CD4-positive, alpha-beta T cell (primary cell): ENCODE data around the gene ANKRD9. TPM values are rescaled to one million over a fixed set of nuclear protein-coding genes. Genes with fewer than 3 reads are reported as not detected.

Experiments
- ATAC-seq: fragments of 200-7000 bp; cut with Tn5 transposase; one replicate; pipeline ENCODE4 v1.10.0; 2022; ENCODE audit warnings: mild to moderate bottlenecking; ENCODE audit not compliant: poor library complexity
- CTCF ChIA-PET: fragments of 350-600 bp; sonication (Branson Sonifier 250); formaldehyde crosslinking; loops from one replicate; lab custom pipeline; 2021; ENCODE audit warnings: antibody characterized with exemption, inconsistent platforms; lab: Charles Lee
- POLR2A ChIA-PET: fragments of 350-600 bp; sonication (Branson Sonifier 250); formaldehyde crosslinking; loops from one replicate; lab custom pipeline; 2021; ENCODE audit warnings: antibody characterized with exemption, inconsistent platforms; lab: Charles Lee
- DNase-seq, 14 experiments: peaks; one replicate each; pipeline ENCODE4 v3.0.0-alpha.2; 2013 to 2020; ENCODE audit warnings: mixed read lengths in 2 of 14
- H3K27ac ChIP-seq, 2 donors: one replicate each; pipeline versions ENCODE4 v1.5.1 to v1.7.0; 2013; ENCODE audit warnings: low read length in 2 of 2, low read depth in 1 of 2, mild to moderate bottlenecking in 1 of 2
- H3K27me3 ChIP-seq, 2 experiments: 1 replicate in 1 of 2; 2 replicates in 1 of 2; pipeline versions ENCODE4 v1.6.1 to v1.7.0; 2013; ENCODE audit warnings: low read length in 2 of 2, control low read depth in 1 of 2, mild to moderate bottlenecking in 1 of 2, moderate library complexity in 1 of 2; ENCODE audit not compliant: insufficient read depth in 2 of 2, control insufficient read depth in 1 of 2
- H3K36me3 ChIP-seq: one replicate; pipeline ENCODE4 v1.6.1; 2013; ENCODE audit warnings: low read length, control low read depth; ENCODE audit not compliant: insufficient read depth
- H3K4me1 ChIP-seq: one replicate; pipeline ENCODE4 v1.6.1; 2013; ENCODE audit warnings: low read length, control low read depth; ENCODE audit not compliant: insufficient read depth
- H3K4me3 ChIP-seq: one replicate; pipeline ENCODE4 v1.5.1; 2013; ENCODE audit warnings: mild to moderate bottlenecking, low read length, moderate library complexity
- H3K9me3 ChIP-seq, 2 experiments: 1 replicate in 1 of 2; 2 replicates in 1 of 2; pipeline versions ENCODE4 v1.6.1 to v1.7.0; 2013; ENCODE audit warnings: low read length in 2 of 2, mild to moderate bottlenecking in 2 of 2, control low read depth in 1 of 2, moderate library complexity in 1 of 2; ENCODE audit not compliant: control insufficient read depth in 1 of 2, insufficient read depth in 1 of 2
- H3K27ac Mint-ChIP-seq: one replicate; pipeline ENCODE4 v1.8.0; 2020; ENCODE audit warnings: mixed read lengths
- H3K27me3 Mint-ChIP-seq: one replicate; pipeline ENCODE4 v1.8.0; 2021; ENCODE audit warnings: mixed read lengths
- H3K36me3 Mint-ChIP-seq: one replicate; pipeline ENCODE4 v1.8.0; 2021; ENCODE audit warnings: low read depth, mixed read lengths
- H3K4me1 Mint-ChIP-seq: one replicate; pipeline ENCODE4 v1.8.0; 2021; ENCODE audit warnings: low read depth, mixed read lengths
- H3K4me3 Mint-ChIP-seq: one replicate; pipeline ENCODE4 v1.8.0; 2020; ENCODE audit warnings: mild to moderate bottlenecking, mixed read lengths
- H3K9me3 Mint-ChIP-seq: one replicate; pipeline ENCODE4 v1.8.0; 2020; ENCODE audit warnings: mixed read lengths
- intact Hi-C, 2 experiments: fragments of 100-400 bp; cut with DNase I in 1 of 2; cut with micrococcal nuclease in 1 of 2; formaldehyde crosslinking; loops; one replicate each; pipeline versions ENCODE4 v1.15.1 to v1.9.0; 2023 to 2025; cut with DNase I, micrococcal nuclease
- total RNA-seq, 174 experiments: library from RNA in 2 of 174; stranded (reverse) in 2 of 174; gene quantifications; one replicate each; pipeline ENCODE4 v1.2.3 and lab custom pipeline; 2021 to 2026
- TF ChIP-seq, protein P1 (sequence below): fragments of 200-600 bp; IDR thresholded peaks from one replicate; pipeline ENCODE4 v1.8.0; 2022; ENCODE audit warnings: antibody characterized with exemption, mild to moderate bottlenecking

The ANKRD9 gene
- total RNA-seq, 2 experiments from 2014 or later = 4.4 to 5.5 TPM

DNA sequence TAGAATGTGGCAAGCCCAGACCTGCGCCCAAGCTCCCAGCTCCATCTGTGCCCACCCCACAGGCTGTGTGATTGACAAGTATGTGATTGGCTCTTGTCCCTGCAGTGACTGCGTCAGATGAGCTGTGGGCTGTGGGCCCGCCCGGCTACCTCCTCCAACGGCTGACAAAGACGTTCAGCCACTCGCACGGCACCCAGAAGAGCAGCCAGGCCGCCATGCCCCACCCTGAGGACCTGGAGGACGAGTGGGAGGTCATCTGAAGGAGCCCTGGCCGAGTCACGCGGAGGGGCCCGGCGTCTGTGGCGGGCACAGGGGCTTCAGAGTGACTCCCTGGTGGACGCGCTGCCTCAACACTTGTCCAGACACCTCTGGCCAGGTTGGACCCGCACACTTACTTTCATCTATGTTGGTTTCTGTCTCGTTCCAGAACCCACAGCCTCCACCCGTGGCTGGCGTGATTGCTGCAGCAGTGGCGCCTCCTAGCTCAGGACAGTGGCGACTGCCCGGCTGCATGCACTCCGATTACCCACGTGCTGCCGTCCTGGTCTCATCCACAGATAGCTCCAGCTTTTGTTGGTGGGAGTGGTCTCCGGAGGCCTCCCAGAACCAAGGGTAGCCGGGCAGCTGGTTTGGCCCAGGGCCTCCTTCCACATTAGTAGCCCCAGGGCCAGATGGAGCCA is 11.4 kb downstream of the ANKRD9 start:
- ChIA-PET POLR2A (no interaction called here), CTCF (no interaction called here)
- Mint-ChIP-seq H3K9me3 (no peaks in the 10 kb centered on the region), H3K4me1 (no peaks in the 10 kb centered on the region), H3K27ac (no peak overlapping the region), H3K27me3 (no peaks in the 10 kb centered on the region), H3K4me3 (no peak overlapping the region), H3K36me3 (peaks cover 10% of the 10 kb centered on the region)
- Histone ChIP-seq H3K9me3 (no peaks in the 10 kb centered on the region), H3K27ac (no peak overlapping the region), H3K4me1 (peaks cover 13% of the 10 kb centered on the region), H3K4me3 (no peak overlapping the region), H3K36me3 (peaks cover 13% of the 10 kb centered on the region), H3K27me3 (no peaks in the 10 kb centered on the region)
- intact Hi-C loops = no loop called here
- ATAC-seq = no peak
- no peak for DNase-seq
- TF ChIP-seq, protein P1, sequence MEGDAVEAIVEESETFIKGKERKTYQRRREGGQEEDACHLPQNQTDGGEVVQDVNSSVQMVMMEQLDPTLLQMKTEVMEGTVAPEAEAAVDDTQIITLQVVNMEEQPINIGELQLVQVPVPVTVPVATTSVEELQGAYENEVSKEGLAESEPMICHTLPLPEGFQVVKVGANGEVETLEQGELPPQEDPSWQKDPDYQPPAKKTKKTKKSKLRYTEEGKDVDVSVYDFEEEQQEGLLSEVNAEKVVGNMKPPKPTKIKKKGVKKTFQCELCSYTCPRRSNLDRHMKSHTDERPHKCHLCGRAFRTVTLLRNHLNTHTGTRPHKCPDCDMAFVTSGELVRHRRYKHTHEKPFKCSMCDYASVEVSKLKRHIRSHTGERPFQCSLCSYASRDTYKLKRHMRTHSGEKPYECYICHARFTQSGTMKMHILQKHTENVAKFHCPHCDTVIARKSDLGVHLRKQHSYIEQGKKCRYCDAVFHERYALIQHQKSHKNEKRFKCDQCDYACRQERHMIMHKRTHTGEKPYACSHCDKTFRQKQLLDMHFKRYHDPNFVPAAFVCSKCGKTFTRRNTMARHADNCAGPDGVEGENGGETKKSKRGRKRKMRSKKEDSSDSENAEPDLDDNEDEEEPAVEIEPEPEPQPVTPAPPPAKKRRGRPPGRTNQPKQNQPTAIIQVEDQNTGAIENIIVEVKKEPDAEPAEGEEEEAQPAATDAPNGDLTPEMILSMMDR = no peak

DNA sequence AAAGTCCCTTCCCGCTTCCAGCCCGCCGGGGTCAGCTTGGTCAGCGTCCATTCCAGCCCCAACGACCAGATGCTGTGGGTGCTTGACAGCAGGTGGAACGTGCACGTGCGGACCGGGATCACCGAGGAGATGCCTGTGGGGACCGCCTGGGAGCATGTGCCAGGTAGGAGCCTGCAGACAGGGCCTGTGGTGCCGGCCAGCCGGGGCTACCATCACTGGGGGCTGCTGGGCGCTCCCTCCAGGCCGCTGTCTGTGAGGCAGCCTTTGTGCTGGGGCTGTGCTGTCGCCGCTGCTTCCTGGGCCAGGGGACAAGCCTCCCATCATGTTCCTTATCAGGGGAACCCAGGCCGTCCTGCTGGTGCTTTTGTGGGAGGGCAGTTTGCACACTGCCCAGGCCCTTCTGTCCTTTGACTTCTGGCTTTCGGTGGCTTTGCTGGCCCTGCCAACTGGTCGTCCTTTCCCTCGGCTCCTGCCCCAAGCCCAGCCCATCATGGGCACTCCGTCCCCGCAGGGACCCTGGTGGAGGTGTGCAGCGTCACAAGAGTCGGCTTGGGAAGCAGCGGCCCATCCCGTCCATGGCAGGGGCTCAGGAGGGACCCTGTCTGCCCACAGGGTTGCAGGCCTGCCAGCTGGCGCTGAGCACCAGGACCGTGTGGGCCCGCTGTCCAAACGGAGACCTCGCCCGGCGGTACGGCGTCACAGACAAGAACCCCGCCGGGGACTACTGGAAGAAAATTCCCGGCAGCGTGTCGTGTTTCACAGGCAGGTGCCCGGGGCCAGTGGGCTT is 12.4 kb downstream of the ANKRD9 start:
- no peaks in the 10 kb centered on the region for H3K9me3 Mint-ChIP-seq
- Histone ChIP-seq H3K9me3 (no peaks in the 10 kb centered on the region), H3K36me3 (peaks cover 13% of the 10 kb centered on the region), H3K27me3 (no peaks in the 10 kb centered on the region), H3K27ac (no peak overlapping the region), H3K4me3 (no peak overlapping the region), H3K4me1 (peaks cover 13% of the 10 kb centered on the region)
- ChIA-PET CTCF (no interaction called here), POLR2A (no interaction called here)
- H3K4me3 Mint-ChIP-seq = no peak overlapping the region
- H3K27ac Mint-ChIP-seq = no peak overlapping the region
- intact Hi-C loops = no loop called here
- TF ChIP-seq, protein P1 = no peak
- DNase-seq = peak in 1 of 14 experiments; percentile 9
- no peaks in the 10 kb centered on the region for H3K4me1 Mint-ChIP-seq
- H3K27me3 Mint-ChIP-seq = no peaks in the 10 kb centered on the region
- ATAC-seq = no peak
- H3K36me3 Mint-ChIP-seq = peaks cover 10% of the 10 kb centered on the region

DNA sequence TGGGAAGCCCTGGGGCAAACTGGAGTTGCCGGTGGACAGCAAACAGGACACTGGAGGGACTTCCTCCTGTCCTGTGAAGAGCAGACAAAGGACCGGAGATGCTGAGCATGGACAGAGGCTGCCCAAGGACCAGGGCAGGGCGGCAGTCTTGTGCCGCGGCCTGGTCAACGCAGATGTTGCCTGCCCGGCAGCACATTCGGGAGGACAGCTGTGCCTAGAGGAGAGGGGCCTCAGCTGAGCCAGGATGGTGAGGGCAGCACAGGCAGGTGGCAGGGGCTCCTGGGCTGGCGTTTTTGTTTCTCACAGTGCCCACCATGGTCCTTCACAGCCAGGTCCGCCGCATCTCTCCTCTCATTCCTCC is 13.3 kb downstream of the ANKRD9 start:
- no peak overlapping the region for H3K4me3 ChIP-seq
- no peaks in the 10 kb centered on the region for H3K27me3 Mint-ChIP-seq
- no peak overlapping the region for H3K27ac ChIP-seq
- intact Hi-C loops = no loop called here
- POLR2A ChIA-PET = no interaction called here
- CTCF ChIA-PET = no interaction called here
- H3K4me1 ChIP-seq = peaks cover 13% of the 10 kb centered on the region
- ATAC-seq = no peak
- TF ChIP-seq, protein P1 = no peak
- H3K27ac Mint-ChIP-seq = no peak overlapping the region
- H3K4me3 Mint-ChIP-seq = no peak overlapping the region
- H3K4me1 Mint-ChIP-seq = no peaks in the 10 kb centered on the region
- no peaks in the 10 kb centered on the region for H3K9me3 ChIP-seq
- no peak for DNase-seq
- H3K36me3 ChIP-seq = peaks cover 13% of the 10 kb centered on the region
- H3K27me3 ChIP-seq = no peaks in the 10 kb centered on the region
- H3K9me3 Mint-ChIP-seq = no peaks in the 10 kb centered on the region
- peaks cover 10% of the 10 kb centered on the region for H3K36me3 Mint-ChIP-seq
